ENCODE data around the gene CLIC4. TPM values are rescaled to one million over a fixed set of nuclear protein-coding genes. Genes with fewer than 3 reads are reported as not detected.
A peak's percentile ranks its signal among the peaks of the same experiment; 100 is the strongest.

Gene CLIC4
- total and polyA plus RNA-seq, 10 of the 15 experiments (the other 5 are each of a cell fraction or from before 2014, with no cell fraction given): 20.4 to 107 (median 69.6) TPM

DNA sequence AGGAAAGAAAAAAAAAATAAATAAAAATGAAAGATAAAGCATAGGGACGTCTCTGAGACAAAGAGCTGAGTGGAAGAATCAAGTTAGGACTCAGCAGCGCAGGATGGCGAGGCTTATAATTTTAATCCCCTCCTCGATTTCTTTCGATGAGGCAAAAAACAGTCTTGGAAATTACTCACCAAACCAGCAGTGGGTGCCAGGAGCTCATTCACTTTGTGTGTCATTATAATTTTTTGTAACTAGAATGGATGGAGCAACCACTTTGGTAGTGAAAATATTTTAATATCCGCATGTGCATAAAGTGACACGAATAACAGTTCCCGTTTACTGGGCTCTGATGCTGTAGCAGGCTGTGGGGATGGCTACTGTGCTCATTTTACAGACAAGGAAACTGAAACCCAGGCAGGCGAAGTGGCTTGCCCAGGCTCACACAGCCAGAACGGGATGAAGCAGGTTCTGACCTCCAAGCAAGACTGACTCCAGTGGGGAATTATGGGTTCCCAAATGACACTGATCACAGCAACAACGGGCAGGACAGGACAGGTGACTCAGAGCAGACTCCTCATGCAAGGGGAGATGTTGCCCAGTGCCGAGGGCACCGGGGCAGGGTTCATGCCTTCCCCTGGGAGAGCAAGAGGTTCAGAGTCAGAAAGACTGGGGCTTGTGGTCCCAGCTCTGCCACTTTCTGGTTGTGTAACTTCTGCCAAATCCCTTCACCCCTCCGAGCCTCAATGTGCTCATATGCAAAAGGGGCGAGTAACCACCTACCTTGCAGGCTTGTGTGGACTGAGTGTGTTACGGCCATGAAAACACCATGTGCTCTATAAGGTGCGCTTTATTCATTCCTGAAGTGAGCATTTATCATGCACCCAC lies 121.2 kb downstream of the CLIC4 start:
- H4K20me1 ChIP-seq (ENCODE audit: control insufficient read depth, insufficient read depth): no peaks in the 10 kb centered on the region
- H3K9me3 ChIP-seq (replicated peaks; ENCODE audit: control insufficient read depth, insufficient read depth, low read length): no peaks in the 10 kb centered on the region
- no peaks in the 10 kb centered on the region for H3K79me2 ChIP-seq (ENCODE audit: control insufficient read depth, insufficient read depth, low read length)
- no peak overlapping the region for H3K9ac ChIP-seq (ENCODE audit: control insufficient read depth, insufficient read depth, low read length)
- POLR2A ChIA-PET: no interaction called here
- peak overlapping the region; percentile 54 for H3K4me2 ChIP-seq (ENCODE audit: control insufficient read depth, insufficient read depth)
- FAIRE-seq: no peak
- no peak overlapping the region; the same call in 1 of the 2 replicates for H2AFZ ChIP-seq (ENCODE audit: control insufficient read depth, low read depth, low read length)
- no TSS peak for BruUV-seq (replicated peaks)
- SMC1A ChIA-PET (ENCODE audit: uncharacterized antibody, unreplicated experiment): interaction anchor here (0.7 to 2.1 kb wide), 6 partner anchors 10 to 365 kb away, joined by 3 to 6 read pairs (median 3); no protein-coding TSS in a partner anchor
- no peaks in the 10 kb centered on the region for H3K36me3 ChIP-seq (ENCODE audit: control insufficient read depth in 2 of 2, insufficient read depth in 2 of 2, low read length in 1 of 2)
- 24% methylated on average over 17 of the region's 17 CpGs for whole genome bisulfite sequencing (ENCODE audit: insufficient coverage, insufficient replicate concordance, low lambda C conversion rate, missing lambda C conversion rate)
- peaks cover 12% of the 10 kb centered on the region for H3K4me1 ChIP-seq (ENCODE audit: control insufficient read depth, insufficient read depth, low read length)
- in situ Hi-C loops (cut with MboI): no loop called here
- H3K27ac ChIP-seq (ENCODE audit: control insufficient read depth, insufficient read depth): no peak overlapping the region
- peak; percentile 62 for ATAC-seq
- RAD21 ChIA-PET (ENCODE audit: unreplicated experiment): interaction anchor here (1.5 to 1.7 kb wide), 2 partner anchors 32 to 61 kb away, joined by 4 to 5 read pairs; no protein-coding TSS in a partner anchor
- DNase-seq (ENCODE audit: low read depth, low spot score): no peak
- CTCF ChIA-PET: interaction anchor here (1.3 to 1.9 kb wide), 3 partner anchors 32 to 337 kb away, joined by 3 to 5 read pairs (median 4); no protein-coding TSS in a partner anchor
- intact Hi-C loops (cut with micrococcal nuclease; ENCODE audit: unreplicated experiment): no loop called here
- peaks cover 3 to 7% of the 10 kb centered on the region in 2 experiments for H3K27me3 ChIP-seq (replicated peaks in 1 of 2; ENCODE audit: control insufficient read depth in 2 of 2, insufficient read depth in 2 of 2, low read length in 1 of 2)
- H3K4me3 ChIP-seq: no peak overlapping the region
- TF ChIP-seq SIX5 (IDR thresholded peaks at IDR 0.05; ENCODE audit: low read depth, low read length, severe bottlenecking) (no peak), PRDM15 (CRISPR knock-in tag; IDR thresholded peaks at IDR 0.05) (no peak), SMARCA5 (IDR thresholded peaks at IDR 0.05) (0 out of 2 replicates have a peak, but pooled peaks have one; percentile 36), MLLT1 (IDR thresholded peaks at IDR 0.05) (no peak), DPF2 (IDR thresholded peaks at IDR 0.05) (0 out of 2 replicates have a peak, but pooled peaks have one; percentile 28), ZZZ3 (IDR thresholded peaks at IDR 0.05; ENCODE audit: control insufficient read depth, insufficient read length, low read depth) (no peak), BRCA1 (IDR thresholded peaks at IDR 0.05; ENCODE audit: low read depth, low read length) (no peak), RAD21 (IDR thresholded peaks at IDR 0.05; ENCODE audit: insufficient read depth, low read depth, low read length) (no peak), CHD2 (IDR thresholded peaks at IDR 0.05; ENCODE audit: borderline replicate concordance, low read depth, low read length) (no peak), EED (IDR thresholded peaks at IDR 0.05; ENCODE audit: low read depth) (no peak), SMC3 (IDR thresholded peaks at IDR 0.05; ENCODE audit: borderline replicate concordance, low read length) (no peak), HCFC1 (IDR thresholded peaks at IDR 0.05; ENCODE audit: low read length) (no peak)
